HUDEP-2 (cell line): ENCODE results near the gene C1QTNF12.

ENCODE experiments used
- DNase-seq, 76 experiments: peaks; one replicate each; lab custom pipeline; 2025; ENCODE audit not compliant: unreplicated experiment in 76 of 76; lab: John Stamatoyannopoulos, UW

The C1QTNF12 gene

DNA sequence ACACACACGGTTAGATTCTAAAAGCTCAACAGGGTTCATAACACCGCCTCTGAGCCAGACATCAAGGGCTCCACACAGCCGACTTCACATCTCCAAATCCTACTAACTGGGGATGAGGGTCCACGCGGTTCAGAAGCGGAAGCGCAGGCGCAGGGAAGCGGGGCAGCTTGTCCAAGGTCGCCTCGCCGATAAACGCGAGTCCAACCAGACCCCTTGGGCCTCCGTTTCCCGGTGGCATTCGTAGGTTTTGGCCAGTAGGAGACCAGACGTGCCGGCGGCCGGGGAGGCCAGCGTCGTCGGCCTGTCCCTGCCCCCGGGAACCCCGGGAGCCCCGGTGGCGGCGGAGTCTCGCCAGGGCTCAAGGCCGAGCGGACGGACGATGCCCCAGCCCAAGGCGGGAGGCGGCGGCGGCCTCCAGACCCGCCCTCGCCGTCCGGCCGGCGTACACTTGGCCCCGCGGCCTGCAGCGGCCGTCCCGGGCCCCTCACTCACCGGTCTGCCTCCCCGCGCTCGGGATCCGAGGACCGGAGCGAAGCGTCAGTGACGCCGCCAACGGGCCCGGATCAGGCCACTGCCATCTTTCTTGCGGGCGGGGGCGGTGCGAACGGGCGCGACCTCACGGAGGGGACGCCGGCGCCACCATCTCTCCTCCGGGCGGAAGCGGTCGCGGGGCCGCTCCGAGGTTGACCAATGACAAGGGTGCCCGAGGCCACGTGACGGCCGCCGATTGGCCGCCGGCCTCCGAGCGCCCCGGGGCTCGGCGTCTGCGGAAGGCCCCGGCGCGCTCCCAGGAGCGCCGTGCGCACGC lies 14.9 kb downstream of the C1QTNF12 start, which contains the start of gene SDF4:
TSS of gene SDF4 (minus strand) at position 602 of the 808 bp plus-strand sequence. CDS start 3,229 bp downstream, outside the sequence.
- peak in 74 of 76 experiments; percentile 56 to 96 (median 91) for DNase-seq

DNA sequence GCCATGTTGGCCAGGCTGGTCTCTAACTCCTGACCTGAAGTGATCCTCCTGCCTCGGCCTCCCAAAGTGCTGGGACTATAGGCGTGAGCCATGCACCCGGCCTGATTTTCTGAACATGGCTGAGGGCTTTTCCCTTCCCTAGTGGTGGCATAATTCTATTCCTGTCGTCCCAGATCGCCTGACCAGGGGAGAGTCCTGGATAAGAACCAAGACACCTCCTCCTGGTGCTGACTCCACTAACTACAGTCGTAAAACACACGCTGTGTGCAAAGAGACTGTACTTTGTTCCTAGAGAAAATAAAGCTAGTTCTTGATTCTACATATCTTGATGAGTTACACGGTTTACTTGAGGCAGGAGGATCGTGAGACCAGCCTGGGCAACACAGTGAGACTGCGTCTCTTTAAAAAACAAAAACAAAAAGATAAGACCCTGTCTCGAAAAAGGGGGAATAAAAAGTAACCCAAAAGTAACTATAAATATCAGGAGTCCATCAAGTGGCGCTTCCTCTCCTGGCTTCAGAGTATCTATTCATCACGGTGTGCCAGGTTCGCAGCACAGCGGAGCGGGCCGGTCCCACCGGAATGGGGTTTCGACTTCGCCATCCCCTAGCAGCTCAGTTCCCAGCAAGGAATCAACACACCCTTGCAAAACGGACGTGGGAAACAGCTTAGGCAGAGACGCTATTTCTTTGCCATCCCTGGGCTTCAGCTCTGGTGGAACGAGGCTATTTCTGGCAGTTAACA lies 15.7 kb downstream of the C1QTNF12 start:
- peak in 34 of 76 experiments; percentile 5 to 57 (median 24) for DNase-seq

DNA sequence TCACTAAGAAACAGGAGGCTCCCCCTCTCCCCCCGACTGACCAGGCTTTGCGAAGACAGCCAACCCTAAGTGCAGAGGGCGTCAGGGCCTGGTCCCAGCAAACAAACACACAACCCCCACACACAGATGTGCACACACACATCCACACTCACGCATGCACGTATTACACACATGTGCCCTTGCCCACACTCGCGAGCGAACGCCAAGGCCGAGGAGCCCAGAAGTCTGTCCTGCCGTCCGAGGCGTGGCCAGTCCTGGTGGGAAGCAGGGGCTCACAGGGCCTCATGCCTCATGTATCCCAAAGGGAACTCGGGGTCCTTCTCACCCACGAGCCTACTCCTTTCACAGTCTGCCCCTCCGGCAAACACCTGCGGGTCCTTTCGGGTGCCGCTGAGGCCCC lies 16.8 kb downstream of the C1QTNF12 start:
- no peak for DNase-seq

DNA sequence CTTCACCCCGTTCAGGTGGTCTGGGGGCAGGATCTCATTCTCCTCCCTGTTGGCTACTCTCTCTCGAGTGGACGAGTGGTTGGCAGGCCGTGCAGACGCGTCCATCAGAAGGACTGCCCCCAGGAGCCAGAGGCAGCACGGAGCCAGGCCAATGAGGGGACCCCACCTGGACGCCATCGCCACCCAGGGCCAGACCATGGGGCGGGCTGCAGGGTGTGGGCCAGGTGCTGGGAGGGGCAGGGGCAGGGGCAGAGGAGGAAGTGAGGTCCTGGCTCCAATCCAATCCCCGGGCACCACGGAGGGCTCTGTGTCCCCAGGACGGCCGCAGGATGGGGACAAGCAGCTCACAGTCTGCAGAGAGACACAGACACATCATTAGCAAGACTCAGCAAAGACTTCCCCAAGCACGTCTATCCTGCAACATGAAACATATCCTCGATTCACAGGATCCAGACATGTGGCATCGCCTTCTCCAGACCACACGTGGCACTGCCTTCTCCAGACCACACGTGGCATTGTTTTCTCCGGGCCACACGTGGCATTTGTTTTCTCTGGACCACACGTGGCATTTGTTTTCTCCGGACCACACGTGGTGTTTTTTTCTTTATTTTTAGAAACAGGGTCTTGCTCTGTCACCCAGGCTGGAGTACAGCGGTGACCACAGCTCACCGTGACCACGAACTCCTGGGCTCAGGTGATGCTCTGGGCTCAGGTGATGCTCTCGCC lies 17.8 kb downstream of the C1QTNF12 start:
- DNase-seq, result no peak

DNA sequence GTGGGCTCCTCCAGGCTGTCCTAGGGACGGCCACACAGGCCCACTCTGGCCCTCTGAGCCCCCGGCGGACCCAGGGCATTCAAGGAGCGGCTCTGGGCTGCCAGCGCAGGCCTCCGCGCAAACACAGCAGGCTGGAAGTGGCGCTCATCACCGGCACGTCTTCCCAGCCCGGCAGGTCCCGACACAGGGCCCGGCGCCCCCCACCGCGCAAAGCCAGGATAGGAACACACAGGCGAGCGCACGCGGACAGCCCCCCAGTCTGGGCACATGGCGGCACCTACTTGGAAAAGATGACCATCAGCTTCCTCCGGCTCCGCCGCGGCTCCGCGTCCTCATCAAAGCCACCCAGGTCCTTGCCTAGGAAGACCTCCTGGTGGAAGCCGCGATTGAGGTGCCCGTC lies 18.3 kb downstream of the C1QTNF12 start:
- DNase-seq, result no peak

DNA sequence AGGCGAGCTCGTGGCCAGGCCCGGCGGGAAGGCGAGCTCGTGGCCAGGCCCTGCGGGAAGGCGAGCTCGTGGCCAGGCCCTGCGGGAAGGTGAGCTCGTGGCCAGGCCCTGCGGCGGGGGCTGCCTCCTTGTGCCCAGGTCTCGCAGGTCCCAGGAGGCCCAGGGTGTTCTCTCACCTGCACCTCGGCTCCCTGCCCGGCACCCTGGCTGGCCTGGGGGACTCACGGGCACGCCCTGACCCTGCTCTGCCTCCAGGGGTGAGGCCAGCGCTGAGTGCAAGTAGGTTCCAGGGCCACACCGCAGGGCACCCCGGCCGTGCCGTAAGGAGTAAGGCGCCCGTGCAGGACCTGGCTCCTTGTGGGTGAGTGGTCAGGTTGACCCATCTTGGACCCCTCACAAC lies 19.1 kb downstream of the C1QTNF12 start:
- DNase-seq, result no peak

DNA sequence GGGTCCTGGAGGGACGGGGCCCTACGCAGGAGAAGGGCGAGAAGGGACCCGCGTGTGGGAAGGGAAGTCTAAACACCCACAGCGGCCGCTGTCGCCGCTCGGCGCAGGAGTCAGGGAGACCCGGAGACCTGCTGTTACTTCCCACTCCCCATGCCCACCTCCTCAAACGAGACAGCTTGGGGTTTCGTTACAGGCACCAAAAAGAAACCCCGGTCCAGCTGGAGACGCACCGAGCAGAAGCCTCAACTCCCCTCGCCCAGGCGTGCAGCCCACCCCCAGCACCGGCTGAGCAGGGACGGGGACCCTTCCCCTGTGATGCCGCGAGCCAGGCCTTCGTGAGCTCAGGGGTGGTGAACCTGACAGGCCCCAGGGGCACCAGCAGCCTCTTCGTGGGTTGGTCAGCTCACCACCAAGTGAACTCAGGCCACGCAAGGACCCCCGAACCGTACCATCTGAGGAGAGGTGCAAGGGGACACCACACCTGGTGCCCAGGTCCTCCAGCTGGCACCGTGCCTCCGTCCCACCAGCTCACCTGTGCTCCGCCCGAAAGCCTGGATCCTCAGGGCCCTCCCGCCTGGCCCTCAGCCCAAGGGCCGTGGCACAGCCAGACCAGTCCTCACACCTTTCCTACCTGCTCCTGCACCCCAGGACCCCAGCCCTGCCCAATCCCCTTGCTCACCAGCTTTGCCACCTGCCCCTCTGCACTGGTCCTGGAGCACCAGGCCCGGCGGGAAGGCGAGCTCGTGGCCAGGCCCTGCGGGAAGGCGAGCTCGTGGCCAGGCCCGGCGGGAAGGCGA lies 19.8 kb downstream of the C1QTNF12 start:
- DNase-seq, result no peak

DNA sequence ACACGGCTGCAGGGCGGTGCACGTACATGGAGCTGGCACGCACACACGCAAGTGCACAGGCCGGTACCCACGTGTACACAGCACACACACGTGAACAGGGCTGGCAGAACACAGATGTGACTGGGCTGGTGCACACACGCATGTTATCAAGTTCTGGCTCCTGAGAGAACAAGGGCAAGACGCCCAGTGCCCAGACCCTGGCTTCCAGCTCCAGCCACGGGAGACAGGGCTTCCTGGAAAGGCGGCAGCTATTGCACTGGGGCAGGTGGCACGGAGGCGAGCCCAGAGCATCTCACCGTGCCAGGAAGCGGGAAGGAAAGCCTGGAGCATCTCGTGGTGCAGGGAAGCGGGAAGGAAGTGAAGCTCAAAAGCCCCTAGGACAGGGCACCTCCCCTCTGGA lies 20.6 kb downstream of the C1QTNF12 start:
- DNase-seq, result no peak

DNA sequence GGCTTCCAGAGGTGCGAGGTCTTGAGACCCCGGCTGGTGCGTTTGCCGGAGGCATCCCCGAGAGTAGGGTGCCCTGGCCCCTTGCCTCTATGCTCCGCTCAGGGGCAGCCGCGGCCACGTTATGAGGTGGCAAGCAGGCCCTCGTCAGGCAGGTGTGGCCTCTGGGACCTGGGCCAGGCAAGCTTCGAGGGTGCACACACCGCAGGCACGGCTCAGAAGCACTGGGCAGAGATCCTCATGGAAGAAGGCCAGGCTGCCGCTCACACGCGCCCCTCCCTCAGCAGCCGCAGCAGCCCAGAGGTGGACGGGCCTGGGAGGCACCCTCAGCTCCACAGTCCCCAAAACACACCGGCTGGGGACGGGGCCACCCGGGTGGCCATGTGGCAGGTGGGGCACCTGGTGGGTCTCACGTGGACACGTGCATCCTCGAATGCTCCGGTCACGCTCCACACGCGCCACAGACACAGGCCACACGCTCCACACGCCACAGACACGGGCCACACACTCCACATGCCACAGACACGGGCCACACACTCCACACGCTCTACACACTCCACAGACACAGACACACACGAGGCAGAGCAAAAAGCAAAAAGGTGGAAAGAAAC lies 21.2 kb downstream of the C1QTNF12 start:
- DNase-seq, result no peak

DNA sequence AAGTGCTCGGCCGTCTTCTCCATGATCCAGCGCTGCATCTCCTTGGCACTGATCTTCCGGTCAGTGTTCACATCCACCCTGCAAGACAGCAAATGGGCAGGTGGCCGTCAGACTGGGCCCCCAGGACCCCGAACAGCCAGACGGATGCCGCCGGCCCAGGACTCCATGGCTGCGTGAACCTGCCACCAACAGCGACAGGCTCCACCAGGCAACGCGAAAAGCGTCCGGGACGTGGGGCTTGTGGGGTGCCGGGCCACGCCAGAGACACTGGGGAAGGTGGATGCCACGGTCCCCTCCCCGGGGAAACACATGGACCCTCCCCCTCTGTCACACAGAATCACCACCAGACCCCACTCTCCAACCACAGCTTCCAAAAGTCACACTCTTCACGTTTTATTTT lies 22.6 kb downstream of the C1QTNF12 start:
- DNase-seq, result no peak

DNA sequence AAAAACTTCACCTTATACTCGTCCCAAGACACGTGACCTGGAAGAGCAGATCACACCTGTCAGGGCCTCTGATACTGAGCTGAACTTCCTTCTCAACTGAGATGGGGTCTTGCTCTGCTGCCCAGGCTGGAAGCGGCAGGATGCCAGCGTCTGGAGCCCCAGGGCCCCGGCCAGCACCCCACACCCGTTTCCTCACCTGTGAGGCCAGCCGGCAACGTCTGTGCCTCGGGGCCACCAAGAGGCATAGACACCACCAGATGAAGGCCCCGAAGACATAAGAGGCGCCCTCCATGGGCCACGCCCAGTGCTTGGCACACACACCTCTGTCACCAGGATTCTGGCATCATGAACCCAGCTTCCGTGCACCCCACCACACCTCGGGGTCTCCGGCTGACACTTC lies 23.2 kb downstream of the C1QTNF12 start:
- DNase-seq, result no peak

DNA sequence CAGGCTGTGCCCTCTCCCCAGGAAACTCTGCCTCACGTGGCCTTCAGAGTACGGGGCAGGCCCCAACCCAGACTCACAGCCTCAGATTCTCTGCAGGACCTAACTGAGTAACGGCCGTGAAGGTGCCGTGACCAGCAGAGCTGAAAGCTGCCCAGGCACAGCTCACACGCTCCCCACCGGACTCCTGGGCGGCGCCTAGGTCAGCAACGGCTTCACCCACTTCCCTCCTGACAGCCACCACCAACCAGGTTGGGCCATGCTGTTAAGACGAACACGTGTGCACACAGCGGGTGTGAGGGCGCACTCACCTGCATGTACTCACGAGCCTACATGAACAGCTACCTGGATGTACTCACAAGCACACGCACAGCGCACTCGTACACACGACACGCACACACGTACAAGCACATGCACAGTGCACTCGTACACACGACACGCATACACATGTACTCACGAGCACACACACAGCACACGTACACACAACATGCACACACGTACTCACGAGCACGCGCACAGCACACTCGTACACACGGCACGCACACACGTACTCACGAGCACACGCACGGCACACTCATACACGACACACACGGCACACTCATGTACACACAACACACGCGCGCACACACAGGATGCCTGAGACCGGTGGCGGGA lies 23.8 kb downstream of the C1QTNF12 start:
- DNase-seq, result no peak

DNA sequence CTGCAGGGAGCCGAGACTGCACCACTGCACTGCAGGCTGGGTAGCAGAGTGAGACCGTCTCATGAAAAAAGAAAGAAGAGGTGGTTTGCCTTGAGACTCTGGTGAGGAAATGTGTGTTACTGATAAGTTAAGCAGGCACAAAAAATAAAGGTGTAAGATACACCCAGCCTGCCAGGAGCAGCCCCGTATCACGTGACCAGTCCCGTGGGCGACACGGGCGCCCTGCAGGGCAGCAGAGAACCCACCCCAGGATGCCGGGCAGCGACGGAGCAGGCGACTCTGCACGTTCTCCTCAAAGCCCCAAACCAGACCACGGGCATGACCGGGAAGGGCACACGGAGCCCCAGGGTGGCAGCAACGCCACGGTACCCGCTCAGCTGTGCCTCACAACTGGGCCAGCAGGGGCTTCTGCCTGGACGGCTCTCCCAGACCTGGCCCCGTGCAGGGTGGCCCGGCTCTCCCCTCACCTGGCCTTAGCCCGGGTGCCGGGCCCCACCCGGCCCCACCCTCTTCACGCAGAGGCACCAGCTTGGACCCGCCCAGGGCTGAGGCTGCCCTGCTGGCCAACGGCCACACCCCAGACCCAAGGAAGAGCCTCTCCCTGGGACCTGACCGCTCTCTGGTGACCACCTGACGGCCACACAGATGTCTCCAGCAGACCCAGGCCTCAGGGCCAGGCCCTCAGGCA lies 24.5 kb downstream of the C1QTNF12 start:
- peak in 1 of 76 experiments; percentile 10 for DNase-seq

DNA sequence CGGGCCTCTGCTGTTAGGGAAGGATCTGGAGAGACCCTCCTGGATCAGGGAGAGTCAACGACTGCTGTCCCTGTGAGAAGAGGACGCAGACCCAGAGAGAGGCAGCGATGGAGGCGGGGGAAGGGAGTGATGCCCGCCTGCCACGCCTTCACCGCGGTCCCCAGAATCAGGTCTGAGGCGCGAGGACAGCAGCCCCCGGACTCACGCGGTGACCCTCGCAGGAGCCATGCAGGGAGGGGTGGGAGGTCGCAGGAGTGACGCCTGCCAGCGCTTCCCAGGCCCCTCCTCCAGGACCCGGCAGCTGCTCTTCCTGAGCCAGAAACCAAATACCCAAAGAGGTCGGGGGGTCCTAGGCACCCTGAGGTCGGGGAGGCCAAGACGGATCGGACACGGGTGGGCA lies 26.3 kb downstream of the C1QTNF12 start:
- DNase-seq, result no peak

DNA sequence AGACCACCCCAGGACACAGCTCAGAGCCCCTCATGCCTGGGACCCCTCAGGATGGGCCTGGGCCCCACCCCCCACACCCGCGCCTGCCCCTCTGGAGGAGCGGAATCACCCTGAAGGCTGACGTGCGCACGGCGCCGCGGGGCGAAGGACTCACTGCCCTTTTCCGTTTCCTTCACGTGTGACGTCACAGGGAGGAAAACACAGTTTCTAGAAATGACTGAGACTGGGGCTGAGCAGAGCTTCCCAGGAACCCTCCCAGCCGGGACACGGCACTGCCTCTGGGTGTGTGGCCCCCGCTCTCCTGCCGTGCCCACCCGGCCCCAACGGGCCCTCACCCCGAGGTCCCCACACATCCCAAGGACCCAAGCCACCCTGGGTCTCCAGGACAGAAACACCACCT lies 27.2 kb downstream of the C1QTNF12 start:
- no peak for DNase-seq

DNA sequence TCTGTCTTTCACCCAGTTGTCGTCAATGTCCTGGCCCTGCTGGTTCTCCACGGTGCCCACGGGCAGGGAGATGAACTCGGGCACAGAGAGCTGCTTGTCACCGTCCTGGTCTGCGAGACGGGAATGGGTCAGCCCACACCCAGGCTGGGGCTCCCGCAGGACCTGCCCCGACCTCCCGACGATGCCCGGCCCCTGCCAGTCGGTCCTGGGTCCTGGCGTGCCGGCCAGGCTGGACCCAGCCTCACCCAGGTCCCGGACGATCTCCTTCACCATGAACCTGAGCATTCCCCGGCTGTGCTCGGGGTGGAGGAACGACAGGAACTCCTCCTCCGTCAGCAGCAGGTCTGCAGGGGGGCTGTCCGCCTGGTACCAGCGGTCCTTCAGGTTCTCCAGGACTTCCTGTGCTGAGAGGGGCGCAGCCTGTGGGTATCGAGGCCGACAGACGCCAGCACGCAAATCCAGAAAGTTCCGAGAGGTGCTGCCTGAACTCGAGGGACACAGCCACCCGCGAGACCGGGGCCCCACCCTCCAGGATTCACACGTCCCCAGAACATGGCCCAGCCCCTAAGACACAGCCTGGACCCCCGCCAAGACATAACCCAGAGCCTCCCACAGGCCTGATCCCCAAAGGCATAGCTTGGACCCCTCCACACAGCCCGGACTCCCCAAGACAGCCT lies 27.9 kb downstream of the C1QTNF12 start:
- peak in 1 of 76 experiments; percentile 4 for DNase-seq

DNA sequence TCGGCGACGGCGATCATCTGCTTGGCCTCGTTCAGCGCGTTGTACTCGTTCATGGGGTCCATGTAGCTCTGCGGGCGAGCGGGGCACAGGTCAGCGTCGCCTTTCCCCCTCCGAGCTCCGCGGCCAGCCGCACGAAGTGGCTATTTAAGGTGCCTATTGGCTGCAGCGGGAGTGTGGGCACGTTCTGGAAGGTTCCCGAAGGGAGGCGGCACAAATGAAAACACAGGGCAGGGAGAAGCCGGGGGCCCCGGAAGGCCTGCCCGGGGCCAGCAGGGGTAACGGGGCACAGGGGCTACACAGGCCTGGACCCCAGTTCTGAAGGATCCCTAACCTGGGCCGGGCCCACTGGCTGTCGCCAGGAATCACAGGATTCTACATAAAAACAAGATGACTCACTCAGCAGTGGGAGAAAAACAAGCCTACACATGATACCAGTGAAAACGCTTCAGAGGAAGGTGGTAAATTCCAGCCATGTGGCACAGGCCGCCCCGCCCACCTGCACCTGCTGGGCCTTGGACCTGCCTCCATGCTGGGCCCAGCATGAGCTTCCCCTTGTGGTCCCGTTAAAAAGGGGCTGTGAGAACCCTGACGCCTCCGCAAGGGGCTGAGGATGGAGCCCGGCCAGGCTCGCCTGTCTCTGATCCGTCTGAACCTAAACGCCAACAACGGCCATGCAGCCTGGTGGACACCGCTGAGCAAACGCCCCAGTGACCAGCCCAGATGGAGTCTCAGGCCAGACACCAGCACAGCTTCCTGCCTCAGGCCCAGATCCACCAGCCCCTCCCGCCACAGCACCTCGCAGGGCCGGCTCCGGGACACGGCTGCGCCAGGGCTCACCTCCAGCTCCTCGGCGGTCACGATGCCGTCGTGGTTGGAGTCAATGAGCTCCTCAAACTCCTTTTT lies 28.6 kb downstream of the C1QTNF12 start:
- DNase-seq, result no peak
